Muscle of arm (tissue), 14 donors: ENCODE measurements around the gene PDZRN4. TPM values are rescaled to one million over a fixed set of nuclear protein-coding genes. Genes with fewer than 3 reads are reported as not detected.
"Not testable (repeated sequence)": the region's sequence is repeated elsewhere in the genome, so short reads cannot be mapped to it uniquely, and the experiment has no call there.

ENCODE experiments used
- DNase-seq: peaks from one replicate; pipeline ENCODE4 v3.0.0-alpha.2; 2013
- long read RNA-seq, 11 donors: transcript quantifications; one replicate each; lab custom pipeline, GENCODE V29; 2026
- polyA plus RNA-seq, 12 donors: library from polyadenylated mRNA; unstranded; fragments of 120-200 nt; gene quantifications; one replicate each; pipeline ENCODE4 v1.2.1, GENCODE V29; 2013; ENCODE audit not compliant: insufficient read length in 12 of 12

Gene PDZRN4
- polyA plus RNA-seq: 1 to 10 TPM in 10 of 12 donors, not detected in 2; 1.1 to 5.2 (median 2.7) TPM
- long read RNA-seq, donor 1: 0 reads
- long read RNA-seq, donor 2: 0 reads
- long read RNA-seq, donor 3, partial matches to known transcripts: 0 of 1 reads
- long read RNA-seq, donor 3, other reads (novel, unspliced or antisense): 0 of 1 reads
- long read RNA-seq, donor 4, partial matches to known transcripts: 0 of 1 reads
- long read RNA-seq, donor 4, other reads (novel, unspliced or antisense): 0 of 1 reads
- long read RNA-seq, donor 5: 0 reads
- long read RNA-seq, donor 6: 0 reads
- long read RNA-seq, donor 7, partial matches to known transcripts: 0 of 1 reads
- long read RNA-seq, donor 7, other reads (novel, unspliced or antisense): 0 of 1 reads
- long read RNA-seq, donor 8, partial matches to known transcripts: 0 of 3 reads
- long read RNA-seq, donor 8, other reads (novel, unspliced or antisense): 0 of 3 reads
- long read RNA-seq, donor 9: 0 reads
- long read RNA-seq, donor 10, partial matches to known transcripts: 0 of 1 reads
- long read RNA-seq, donor 10, other reads (novel, unspliced or antisense): 0 of 1 reads
- long read RNA-seq, donor 11, partial matches to known transcripts: 0 of 1 reads
- long read RNA-seq, donor 11, other reads (novel, unspliced or antisense): 0 of 1 reads

DNA sequence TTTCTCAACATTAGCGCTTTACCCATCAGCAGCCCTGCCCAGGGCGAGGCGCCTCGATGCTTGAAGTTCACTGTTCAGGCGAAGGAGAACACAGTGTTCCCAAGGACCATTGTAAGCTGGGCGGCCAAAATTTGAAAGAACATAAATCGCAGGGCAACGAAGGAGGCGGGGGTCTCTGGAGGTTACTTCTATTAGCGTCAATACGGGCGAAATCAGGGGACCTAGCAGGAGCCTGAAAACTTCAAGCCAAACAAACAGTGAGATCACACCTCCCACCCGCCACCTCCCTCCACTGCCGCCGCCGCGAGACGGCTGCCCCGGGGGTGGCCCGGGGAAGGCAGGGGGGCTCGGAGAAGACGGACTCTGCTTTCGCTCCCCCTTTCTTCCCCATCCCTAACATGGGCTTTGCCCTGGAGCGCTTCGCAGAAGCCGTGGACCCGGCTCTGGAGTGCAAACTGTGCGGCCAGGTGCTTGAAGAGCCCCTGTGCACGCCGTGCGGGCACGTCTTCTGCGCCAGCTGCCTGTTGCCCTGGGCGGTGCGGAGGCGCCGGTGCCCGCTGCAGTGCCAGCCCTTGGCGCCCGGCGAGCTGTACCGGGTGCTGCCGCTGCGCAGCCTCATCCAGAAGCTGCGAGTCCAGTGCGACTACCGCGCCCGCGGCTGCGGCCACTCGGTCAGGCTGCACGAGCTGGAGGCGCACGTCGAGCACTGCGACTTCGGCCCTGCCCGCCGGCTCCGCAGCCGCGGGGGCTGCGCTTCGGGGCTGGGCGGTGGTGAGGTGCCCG, at the start of gene PDZRN4:
TSS of gene PDZRN4 (plus strand) at position 263 of the 783 bp plus-strand sequence.
- no peak for DNase-seq

DNA sequence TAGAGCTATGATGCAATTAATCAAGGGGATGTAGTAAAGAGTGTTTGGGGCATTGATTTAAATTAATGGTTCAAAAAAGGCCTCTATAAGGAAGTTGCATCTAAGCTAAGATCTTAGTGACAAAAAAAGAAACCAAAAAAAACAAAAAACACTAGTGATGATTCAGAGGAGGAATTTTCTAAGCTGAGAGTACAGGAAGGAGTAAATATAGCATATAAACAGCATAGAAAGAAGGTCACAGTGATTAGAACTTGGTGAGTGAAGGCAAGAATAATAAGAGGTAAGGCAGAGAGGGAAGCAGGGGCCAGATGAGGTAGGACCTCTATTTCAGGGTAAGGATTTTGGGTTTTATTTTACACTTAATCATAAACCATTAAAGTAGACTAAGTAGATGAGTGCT, 48.0 kb upstream of the PDZRN4 start:
- no peak for DNase-seq

DNA sequence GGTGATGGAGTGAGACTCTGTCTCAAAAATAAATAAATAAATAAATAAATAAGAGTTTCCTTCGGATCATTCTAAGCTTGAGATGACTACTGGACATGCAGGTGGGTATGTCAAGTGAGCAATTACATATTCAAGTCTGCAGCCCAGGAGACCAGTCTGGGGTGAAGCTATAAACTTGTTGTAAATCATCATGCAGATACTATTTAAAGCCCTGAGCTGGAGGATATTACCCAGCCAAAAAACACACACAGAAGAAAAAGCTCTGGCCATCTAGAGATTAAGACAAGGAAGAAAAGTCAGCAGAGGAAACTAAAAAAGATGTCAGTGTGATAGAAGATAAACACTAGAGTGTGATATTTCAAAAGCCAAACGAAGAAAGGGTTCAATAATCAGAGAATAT, 47.0 kb upstream of the PDZRN4 start:
- no peak for DNase-seq

DNA sequence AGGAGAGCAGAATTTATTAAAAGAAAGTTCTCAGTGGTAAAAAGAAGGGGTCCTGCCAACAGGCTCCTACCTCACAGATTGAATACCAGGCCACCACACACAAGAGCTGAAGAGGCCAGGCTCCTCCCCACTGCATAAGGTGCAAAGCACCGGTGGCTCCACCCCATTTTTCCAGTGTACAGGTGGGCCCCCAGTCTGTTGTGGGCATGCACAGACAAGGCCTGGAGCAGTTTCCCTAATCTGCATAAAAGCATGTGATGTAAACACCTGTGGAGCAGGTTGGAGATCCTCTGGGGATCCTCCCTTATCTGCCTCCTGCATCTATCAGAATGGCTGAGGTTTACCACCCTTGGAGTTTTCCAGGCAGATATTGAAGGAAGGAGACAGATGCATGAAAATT, 45.7 kb upstream of the PDZRN4 start:
- no peak for DNase-seq

DNA sequence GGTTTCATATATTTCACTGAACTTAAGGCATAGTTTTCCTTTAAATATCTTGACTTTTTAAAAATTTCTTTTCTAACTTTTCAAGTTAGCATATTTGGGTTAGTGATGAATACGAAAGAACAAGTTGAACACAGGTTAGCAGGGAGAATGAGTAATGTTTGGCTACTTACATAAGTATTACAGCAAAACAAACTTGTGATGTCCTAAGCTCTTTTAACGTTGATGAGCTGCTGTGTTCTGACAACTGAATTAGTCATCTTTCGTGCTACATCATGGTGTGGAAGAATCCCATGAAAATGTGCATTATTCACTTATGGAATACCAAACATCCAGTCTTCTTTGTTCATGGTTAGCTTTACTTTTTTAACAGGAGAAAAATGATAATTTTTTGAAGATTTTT, 36.3 kb upstream of the PDZRN4 start:
- DNase-seq: no peak

DNA sequence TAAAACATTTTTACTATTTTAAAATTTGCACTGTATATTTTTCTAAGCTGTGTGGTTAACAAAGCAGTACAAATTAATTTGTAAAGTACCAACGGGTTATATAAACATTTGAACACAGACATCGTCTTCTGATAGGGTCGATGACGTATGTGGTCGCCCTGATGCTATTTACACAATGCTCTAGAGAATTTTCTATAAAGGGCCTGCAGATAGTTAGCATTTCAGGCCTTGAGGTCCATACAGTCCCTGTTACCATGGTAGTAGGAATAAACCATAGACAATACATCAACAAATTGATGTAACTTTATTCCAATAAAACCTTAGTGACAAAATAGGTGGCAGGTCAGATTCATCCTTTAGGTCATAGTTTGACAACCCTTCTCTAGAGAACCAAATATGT, 25.7 kb upstream of the PDZRN4 start:
- no peak for DNase-seq

DNA sequence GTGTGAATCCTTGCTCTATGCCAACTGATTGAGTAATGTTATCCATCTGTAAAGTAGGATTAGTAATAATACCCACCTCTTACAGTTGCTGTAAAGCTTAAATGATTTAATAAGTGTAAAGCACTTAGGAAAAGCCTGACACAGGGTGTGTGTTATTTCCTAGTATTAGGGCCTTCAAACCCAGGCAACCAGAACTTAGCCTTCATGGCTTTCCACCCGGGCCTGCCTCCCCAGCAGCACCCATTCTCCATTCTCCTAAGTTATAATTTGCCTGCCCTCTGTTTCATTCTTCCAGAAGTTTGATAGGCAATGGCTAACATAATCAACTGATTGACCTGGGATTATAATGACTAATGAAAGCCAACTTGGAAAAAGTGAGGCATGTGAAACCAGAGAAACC, 20.4 kb upstream of the PDZRN4 start:
- DNase-seq: no peak

DNA sequence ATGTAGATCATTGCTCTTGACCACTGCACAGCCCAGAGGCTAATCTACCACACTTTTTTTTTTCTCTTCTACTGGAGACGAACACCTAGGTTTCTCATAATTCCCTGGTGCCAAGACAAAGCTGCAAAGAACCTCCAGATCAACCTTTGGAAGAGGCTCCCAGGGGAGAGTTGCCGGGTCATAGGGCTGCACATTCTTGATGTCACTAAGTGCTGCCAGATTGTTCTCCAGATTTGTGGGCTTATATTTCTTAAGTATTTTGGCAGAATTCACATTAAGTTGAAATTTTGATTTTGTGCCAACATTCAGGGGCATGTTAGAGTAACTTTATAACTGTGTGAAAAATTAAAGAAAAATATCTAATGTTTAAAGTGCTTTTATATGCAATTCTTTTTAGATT, 13.5 kb upstream of the PDZRN4 start:
- DNase-seq: no peak

DNA sequence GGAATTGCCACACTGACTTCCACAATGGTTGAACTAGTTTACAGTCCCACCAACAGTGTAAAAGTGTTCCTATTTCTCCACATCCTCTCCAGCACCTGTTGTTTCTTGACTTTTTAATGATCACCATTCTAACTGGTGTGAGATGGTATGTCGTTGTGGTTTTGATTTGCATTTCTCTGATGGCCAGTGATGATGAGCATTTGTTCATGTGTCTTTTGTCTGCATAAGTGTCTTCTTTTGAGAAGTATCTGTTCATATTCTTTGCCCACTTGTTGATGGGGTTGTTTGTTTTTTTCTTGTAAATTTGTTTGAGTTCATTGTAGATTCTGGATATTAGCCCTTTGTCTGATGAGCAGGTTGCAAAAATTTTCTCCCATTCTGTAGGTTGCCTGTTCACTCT, 8.6 kb upstream of the PDZRN4 start:
- DNase-seq: not testable (repeated sequence)

DNA sequence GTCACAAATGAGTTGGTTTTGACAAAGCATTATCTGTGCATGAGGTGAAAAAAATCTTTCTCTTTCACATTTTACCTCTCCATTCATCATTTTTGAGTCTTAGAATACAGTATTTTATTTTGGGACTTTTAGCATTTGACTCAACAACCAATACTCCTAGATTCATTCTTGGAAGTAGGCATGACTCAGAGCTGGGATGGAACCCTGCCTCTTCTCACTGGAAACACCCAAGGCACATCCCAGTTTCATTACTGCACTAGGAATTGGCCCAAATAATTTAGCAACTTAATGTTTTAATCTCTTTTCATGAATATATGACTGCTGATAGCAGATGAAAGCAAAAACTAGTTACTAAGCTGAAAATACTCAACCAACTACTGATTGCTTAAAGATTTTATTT, 3.3 kb upstream of the PDZRN4 start:
- DNase-seq: no peak

DNA sequence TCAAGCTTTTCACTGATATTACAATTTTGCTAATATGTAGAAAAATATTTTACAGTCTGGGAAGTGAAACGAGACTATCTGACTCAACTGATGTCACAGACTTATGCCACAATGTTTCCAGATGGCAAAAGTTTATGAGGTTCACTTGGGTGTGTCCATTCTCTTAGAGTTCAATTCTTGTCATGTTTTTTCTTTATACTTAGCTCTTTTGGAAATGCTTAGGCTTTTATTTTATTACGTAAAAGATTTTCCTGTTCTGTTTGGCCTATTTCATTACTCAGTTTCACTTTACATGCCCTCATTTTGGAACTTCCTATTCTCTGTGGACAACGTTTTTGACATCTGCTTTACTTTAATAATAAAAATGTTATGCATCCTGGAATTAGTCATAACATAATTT, 2.1 kb upstream of the PDZRN4 start:
- DNase-seq: no peak

DNA sequence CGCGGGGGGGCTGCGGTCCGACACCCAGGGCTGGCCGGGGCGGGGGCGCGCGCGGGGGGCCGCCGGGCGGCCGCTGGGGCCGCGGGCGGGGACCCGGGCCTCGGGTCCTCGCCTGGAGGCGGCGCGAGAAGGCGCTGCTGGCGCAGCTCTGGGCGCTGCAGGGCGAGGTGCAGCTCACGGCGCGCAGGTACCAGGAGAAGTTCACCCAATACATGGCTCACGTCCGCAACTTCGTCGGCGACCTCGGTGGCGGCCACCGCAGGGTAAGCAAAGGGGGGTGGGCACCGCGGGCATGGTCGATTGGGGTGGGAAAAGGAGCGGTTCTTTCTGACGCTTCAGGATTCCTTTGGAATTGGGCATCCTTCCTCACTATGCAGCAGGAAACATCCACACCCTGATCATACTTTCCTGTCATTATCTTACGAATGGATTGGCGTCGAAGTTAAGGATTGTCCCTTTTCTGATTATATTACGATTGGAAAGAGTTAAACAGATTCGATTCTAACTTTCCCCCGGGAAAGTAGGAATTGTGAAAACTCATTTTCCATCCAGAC, 798 bp downstream of the PDZRN4 start:
- no peak for DNase-seq

DNA sequence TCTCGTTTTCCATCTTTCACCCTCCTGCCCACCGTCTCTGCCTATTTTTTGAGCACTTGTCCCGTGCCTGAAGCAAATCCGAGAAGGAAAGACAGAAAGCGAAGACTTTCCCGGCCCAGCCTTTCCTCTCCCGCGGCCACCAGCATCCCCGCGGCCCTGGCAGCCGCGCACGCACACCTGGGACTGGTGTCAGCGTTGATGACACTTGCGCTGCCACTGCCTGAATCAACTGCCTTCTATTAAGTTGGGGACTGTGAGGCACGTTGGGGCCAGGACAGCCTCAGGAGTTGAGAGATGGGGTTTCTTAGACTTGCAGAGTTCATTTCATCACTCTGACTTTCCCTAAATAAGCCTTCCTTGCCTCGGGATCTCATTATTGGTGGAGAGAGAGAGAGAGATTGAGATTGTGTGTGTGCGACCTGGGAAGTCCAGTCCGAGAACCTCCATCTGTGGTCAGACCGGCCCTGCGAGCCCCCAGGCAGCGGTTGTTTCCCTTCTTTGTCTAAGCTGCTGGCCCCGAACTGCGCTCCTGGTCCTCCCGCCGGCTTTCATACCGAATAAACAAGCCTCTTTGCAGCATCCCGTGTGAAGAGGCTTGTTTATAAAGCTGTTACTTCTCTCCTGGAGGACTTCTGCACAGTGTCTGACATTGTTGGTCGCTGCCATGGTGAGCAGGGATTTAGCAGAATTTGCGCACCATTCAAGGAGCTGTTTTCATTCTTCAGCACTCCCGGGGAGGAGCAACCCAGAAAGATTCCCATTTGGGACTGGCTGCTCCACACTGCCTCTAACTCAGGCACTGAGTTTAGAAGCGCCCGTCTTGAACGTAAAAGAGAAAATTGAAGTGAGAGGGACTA, 1.5 kb downstream of the PDZRN4 start:
- DNase-seq: no peak

DNA sequence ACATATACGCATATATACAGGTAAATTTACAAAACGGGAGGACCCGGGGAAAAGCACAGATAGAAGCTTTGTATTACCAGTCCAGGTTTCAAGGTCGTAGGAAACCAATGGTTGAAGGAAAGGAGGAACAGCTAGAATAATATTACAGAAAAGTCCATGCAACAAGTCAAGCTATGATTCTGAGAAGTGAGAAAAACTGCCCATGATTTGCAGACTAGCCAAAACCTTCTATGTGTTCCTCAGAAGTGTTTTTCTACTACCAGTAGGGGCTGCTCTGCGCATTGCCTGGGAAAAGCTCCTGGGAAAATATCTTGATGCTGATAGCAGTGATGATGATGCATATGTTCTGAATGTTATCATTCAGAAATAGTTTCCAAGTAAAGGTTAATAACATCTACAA, 2.2 kb downstream of the PDZRN4 start:
- DNase-seq: no peak

DNA sequence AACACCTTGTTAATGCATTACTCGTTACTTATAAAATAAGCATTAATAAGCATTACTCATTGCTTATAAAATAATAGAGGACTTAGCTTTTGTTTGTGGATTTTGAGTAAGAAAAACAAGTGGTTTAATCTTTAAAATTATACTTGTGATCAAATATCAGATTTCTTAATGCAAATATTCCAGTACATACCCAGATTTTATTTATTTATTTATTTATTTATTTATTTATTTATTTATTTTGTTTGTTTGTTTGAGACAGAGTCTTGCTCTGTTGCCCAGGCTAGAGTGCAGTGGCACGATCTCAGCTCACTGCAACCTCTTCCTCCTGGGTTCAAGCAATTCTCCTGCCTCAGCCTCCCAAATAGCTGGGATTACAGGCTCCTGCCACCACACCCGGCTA, 3.4 kb downstream of the PDZRN4 start:
- not testable (repeated sequence) for DNase-seq

DNA sequence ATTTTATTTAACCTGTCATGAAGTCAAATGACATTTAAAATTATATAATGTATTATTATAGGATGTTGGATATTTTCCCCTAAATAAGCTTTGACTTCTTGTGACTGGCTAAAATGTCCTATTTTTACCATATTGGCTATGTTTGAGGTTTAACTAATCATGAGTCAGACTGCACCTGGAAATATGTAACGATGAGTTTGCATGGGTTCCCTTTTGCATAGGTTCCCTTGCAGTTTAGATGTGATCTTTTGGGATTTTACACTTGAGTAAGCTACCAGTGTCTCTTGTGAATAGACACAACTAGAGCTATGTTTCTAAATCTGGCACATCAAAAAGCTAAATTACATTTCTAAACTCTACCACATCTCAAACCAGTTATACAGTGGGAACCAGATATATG, 5.2 kb downstream of the PDZRN4 start:
- no peak for DNase-seq

DNA sequence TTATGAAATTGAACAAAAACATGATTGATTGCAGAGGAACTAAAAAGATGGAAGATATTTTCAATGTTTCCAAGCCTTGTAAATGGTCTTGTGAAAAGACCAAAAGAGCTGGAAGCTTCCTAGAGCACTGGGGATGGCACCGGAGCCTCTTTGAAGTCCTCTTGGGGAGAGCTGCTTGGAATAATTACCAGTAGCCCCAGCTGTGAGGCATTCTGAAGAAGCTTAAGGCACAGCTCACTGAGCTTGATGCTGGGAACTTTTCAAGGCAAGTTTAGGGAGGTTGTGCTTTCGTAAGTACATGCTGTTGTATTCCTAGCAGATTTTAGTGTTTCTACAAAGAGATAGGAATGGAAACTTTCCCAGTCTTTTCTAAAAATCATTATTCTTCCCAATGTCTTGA, 13.9 kb downstream of the PDZRN4 start:
- no peak for DNase-seq

DNA sequence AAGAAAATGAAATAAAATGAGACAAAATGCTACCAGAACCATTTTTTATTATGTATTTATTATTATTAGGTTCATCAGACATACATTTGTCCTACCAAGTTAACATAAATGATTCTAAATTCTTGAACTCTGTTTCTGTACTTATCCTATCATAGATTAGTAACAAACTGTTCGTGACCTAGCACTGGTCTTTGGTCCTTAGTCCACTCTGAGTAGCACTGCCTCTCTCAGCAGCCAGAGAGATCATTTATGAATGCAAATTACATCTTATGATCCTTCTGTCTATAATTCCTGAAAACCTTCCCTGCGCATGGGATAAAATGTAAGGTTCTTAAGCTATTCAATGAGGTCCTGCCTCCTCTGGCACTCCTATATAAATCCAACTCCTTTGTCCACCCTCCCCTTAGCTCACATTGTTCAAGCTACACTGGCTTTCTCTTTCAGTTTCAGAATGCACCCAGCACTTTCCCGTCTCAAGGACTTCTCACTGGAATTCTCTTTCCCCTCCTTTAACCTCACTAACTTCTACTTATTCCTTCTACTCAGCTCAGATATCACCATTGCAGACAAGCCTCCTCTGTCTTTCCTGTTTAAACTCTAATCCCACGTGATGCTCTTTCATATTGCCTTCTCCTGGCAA, 17.1 kb downstream of the PDZRN4 start:
- DNase-seq: no peak

DNA sequence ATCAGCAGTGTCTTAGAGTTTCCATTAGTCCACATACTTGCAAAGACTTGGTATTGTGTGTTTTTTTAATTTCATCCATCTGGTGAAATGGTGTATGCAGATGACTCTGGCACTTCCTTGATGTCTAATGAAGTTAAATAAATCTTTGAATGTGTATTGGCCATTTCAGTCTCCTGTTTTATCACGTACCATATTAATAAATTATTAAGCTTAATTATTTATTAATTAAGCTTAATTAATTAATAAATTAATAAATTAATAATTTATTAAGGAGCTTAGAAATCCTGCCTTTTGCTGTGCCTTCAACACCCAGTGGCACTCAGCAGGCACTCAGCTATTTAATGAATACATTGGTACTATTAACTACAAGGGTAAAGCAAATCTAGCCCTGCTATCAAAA, 18.2 kb downstream of the PDZRN4 start:
- DNase-seq: no peak

DNA sequence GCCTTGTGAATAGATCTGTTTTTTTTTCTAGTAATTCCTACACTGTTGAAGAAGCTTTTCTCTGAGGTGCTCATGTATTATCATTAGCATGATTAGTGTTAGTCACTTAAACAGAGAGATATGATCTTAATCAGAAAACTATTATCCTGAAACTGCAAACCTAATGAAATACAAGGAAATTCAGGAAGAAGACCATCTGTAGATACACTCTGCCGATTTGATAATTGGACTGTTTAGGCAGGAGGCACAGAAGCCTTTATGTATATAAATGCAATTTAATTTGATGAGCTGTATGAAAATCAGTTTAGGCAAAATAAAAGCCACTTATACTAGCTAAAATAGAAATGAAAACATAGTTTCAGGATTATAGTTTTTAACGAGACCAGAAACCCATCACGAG, 23.3 kb downstream of the PDZRN4 start:
- no peak for DNase-seq

DNA sequence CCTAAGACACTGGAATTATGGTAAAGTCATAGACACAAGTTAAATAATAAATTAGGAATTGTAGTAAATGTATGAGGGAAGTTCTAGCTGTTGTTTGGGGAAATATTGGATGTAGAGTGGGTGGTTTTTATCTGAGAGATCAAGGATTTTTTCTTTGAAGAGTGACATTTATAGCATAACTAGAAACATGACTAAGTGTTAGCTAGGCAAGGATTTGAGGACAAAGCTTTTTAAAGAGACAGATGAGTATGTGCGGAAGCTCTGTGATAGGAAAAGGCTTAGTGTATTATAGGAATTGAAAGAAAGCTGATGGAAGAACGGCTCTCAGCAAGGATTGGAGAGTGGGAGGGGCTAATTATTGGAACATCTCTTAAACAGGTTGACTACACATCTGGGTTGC, 24.5 kb downstream of the PDZRN4 start:
- DNase-seq: no peak
